Stomach (tissue), 4 donors: ENCODE results near the gene PGA3.

Experiments used
- CTCF ChIP-seq, 7 experiments: fragments of 450-650 bp in 4 of 7; fragments of 200-600 bp in 3 of 7; sonication (generic) in 3 of 7; IDR thresholded peaks; one replicate each; pipeline ENCODE4 v1.5.1; 2016 to 2019; ENCODE audit warnings: antibody characterized with exemption in 7 of 7, control low read depth in 2 of 7, mild to moderate bottlenecking in 1 of 7
- EP300 ChIP-seq: sonication (generic); formaldehyde crosslinking; IDR thresholded peaks from one replicate; pipeline ENCODE4 v1.6.1; 2017; ENCODE audit warnings: antibody characterized with exemption
- POLR2A ChIP-seq, 4 donors: fragments of 450-650 bp; IDR thresholded peaks; one replicate each; pipeline ENCODE4 v1.6.1; 2016; ENCODE audit warnings: antibody characterized with exemption in 4 of 4, control low read depth in 2 of 4, mild to moderate bottlenecking in 1 of 4, moderate library complexity in 1 of 4
- POLR2AphosphoS5 ChIP-seq, 3 donors: sonication (generic); formaldehyde crosslinking; IDR thresholded peaks; one replicate each; pipeline ENCODE4 v1.6.1; 2016; ENCODE audit warnings: antibody characterized with exemption in 3 of 3

GRCh38 chr11:61254403-61255025, 51.2 kb downstream of the PGA3 start:
- TF ChIP-seq CTCF (IDR thresholded peaks at IDR 0.05) (peak in 5 of 7 experiments; percentile 75 to 82 (median 78)), EP300 (no peak), POLR2A (IDR thresholded peaks at IDR 0.05) (no peak), POLR2AphosphoS5 (IDR thresholded peaks at IDR 0.05) (peak in 1 of 3 donors; percentile 49)
